Measurements from ENCODE around the gene LRMDA.
"Not testable (repeated sequence)": the region's sequence is repeated elsewhere in the genome, so short reads cannot be mapped to it uniquely, and the experiment has no call there.

LRMDA gene

GRCh38 chr10:75508814-75509306 is 77.4 kb downstream of the LRMDA start:
- no peak for DNase-seq

- no peak for DNase-seq
Observed at GRCh38 chr10:75509706-75510105, 78.3 kb downstream of the LRMDA start.

- no peak for DNase-seq
Observed at GRCh38 chr10:75511011-75511410, 79.6 kb downstream of the LRMDA start.

GRCh38 chr10:75512203-75512933 is 80.9 kb downstream of the LRMDA start:
- DNase-seq: no peak

GRCh38 chr10:75513292-75513885 is 82.0 kb downstream of the LRMDA start:
- DNase-seq: no peak

GRCh38 chr10:75514830-75515229 is 83.4 kb downstream of the LRMDA start:
- no peak for DNase-seq

GRCh38 chr10:75516154-75516553 is 84.7 kb downstream of the LRMDA start:
- DNase-seq: not testable (repeated sequence)

GRCh38 chr10:75519213-75519612 is 87.8 kb downstream of the LRMDA start:
- DNase-seq: not testable (repeated sequence)

GRCh38 chr10:75521194-75521829 is 89.9 kb downstream of the LRMDA start:
- not testable (repeated sequence) for DNase-seq

- DNase-seq: no peak
Observed at GRCh38 chr10:75525067-75525466, 93.6 kb downstream of the LRMDA start.

- DNase-seq: no peak
Observed at GRCh38 chr10:75525646-75526045, 94.2 kb downstream of the LRMDA start.

- no peak for DNase-seq
Observed at GRCh38 chr10:75527542-75527941, 96.1 kb downstream of the LRMDA start.

- no peak for DNase-seq
Observed at GRCh38 chr10:75528392-75528791, 97.0 kb downstream of the LRMDA start.

- DNase-seq: no peak
Observed at GRCh38 chr10:75530299-75530698, 98.9 kb downstream of the LRMDA start.

GRCh38 chr10:75531571-75532031 is 100.2 kb downstream of the LRMDA start:
- no peak for DNase-seq

GRCh38 chr10:75532253-75532924 is 101.0 kb downstream of the LRMDA start:
- DNase-seq: no peak

GRCh38 chr10:75538144-75538543 is 106.7 kb downstream of the LRMDA start:
- DNase-seq: no peak

GRCh38 chr10:75538765-75539164 is 107.3 kb downstream of the LRMDA start:
- no peak for DNase-seq

- DNase-seq: no peak
Observed at GRCh38 chr10:75540357-75540966, 109.0 kb downstream of the LRMDA start.

GRCh38 chr10:75540981-75541380 is 109.6 kb downstream of the LRMDA start:
- DNase-seq: no peak

- DNase-seq: no peak
Observed at GRCh38 chr10:75541411-75541810, 110.0 kb downstream of the LRMDA start.

GRCh38 chr10:75542084-75542483 is 110.7 kb downstream of the LRMDA start:
- DNase-seq: no peak

- no peak for DNase-seq
Observed at GRCh38 chr10:75542906-75543305, 111.5 kb downstream of the LRMDA start.

Data from activated T-cell treated with anti-CD3 and anti-CD28 coated beads for 4 hours (primary cell).